Stimulated activated CD4-positive, alpha-beta T cell treated with anti-CD3 and anti-CD28 coated beads, Interleukin-1b, Interleukin-23, amount 100 ng/mL, for 4 hours (primary cell): Measurements from ENCODE around the gene ARHGAP30.
A peak's percentile ranks its signal among the peaks of the same experiment; 100 is the strongest.
"Not testable (repeated sequence)": the region's sequence is repeated elsewhere in the genome, so short reads cannot be mapped to it uniquely, and the experiment has no call there.

Experiments
- DNase-seq, 2 donors: peaks; one replicate each; pipeline ENCODE4 v3.0.0-alpha.2; 2020; ENCODE audit warnings: low read depth in 2 of 2

ARHGAP30 gene, protein sequence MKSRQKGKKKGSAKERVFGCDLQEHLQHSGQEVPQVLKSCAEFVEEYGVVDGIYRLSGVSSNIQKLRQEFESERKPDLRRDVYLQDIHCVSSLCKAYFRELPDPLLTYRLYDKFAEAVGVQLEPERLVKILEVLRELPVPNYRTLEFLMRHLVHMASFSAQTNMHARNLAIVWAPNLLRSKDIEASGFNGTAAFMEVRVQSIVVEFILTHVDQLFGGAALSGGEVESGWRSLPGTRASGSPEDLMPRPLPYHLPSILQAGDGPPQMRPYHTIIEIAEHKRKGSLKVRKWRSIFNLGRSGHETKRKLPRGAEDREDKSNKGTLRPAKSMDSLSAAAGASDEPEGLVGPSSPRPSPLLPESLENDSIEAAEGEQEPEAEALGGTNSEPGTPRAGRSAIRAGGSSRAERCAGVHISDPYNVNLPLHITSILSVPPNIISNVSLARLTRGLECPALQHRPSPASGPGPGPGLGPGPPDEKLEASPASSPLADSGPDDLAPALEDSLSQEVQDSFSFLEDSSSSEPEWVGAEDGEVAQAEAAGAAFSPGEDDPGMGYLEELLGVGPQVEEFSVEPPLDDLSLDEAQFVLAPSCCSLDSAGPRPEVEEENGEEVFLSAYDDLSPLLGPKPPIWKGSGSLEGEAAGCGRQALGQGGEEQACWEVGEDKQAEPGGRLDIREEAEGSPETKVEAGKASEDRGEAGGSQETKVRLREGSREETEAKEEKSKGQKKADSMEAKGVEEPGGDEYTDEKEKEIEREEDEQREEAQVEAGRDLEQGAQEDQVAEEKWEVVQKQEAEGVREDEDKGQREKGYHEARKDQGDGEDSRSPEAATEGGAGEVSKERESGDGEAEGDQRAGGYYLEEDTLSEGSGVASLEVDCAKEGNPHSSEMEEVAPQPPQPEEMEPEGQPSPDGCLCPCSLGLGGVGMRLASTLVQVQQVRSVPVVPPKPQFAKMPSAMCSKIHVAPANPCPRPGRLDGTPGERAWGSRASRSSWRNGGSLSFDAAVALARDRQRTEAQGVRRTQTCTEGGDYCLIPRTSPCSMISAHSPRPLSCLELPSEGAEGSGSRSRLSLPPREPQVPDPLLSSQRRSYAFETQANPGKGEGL

DNA sequence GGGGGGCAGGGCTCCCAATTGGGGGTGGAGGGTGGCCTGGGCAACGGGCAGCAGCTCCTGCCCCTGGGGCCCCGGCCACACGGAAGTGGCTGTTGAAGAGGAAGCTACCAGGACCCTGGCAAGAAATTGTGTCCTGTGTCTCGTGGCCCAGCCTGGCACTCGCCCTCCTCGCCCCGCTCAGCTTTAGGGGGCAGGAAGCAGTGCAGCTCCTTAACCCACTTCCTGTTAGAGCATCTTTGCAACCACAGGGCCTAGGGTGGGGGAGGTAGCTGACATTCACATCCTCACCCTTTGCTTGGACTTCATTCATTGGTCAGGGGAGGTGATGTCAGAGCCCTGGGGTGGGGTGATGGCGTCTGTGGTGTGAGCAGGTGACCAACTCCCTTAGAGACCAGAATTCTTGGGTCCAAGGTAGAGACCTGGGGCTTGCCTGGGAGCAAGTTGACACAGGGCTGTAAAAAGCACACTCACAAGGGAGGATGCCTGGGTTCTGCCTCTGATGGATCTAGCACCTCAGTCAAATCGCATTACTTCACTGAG lies at the start of gene ARHGAP30:
Gene ARHGAP30 (minus strand): TSS at position 161 of the 540 bp plus-strand sequence. CDS start 267 bp downstream, outside the sequence.
- DNase-seq: peak; percentile 50 to 58

GRCh38 chr1:161117759-161118581 lies 48.3 kb upstream of the ARHGAP30 start, which contains the start of the genes NIT1 and PFDN2:
Gene NIT1, plus strand, starts transcription at chr1:161118105. Its CDS starts 72 bp downstream, at chr1:161118177.
Gene PFDN2, minus strand, starts transcription at chr1:161118037. Its CDS starts 11 bp downstream, at chr1:161118026.
- DNase-seq: peak; percentile 72 to 80

- not testable (repeated sequence) for DNase-seq
These were observed 46.3 kb upstream of the ARHGAP30 start for GRCh38 chr1:161115961-161116360.

DNA sequence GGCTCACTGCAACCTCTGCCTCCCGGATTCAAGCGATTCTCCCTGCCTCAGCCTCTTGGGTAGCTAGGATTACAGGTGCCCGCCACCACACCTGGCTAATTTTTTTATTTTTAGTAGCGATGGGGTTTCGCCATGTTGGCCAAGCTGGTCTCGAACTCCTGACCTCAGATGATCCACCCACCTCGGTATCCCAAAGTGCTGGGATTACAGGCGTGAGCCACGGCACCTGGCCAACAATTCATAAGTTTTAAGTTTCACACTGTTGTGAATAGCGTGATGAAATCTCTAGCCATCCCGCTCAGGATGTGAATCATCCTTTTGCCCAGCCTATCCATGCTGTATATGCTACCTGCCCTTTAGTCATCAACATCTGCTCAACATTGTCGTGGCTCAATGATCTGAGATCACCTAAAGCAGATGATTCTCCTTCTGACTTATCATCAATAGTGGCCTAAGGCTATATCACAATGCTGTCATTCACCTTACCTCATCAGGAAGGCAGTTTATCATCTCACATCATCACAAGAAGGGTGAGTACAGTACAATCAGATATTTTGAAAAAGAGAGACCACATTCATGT lies 45.5 kb upstream of the ARHGAP30 start:
- DNase-seq: no peak

- DNase-seq: no peak
These were observed 44.9 kb upstream of the ARHGAP30 start for GRCh38 chr1:161114556-161114955.

- no peak for DNase-seq
These were observed 44.2 kb upstream of the ARHGAP30 start for GRCh38 chr1:161113915-161114314.

- DNase-seq: no peak
These were observed 41.8 kb upstream of the ARHGAP30 start for GRCh38 chr1:161111527-161111926.

- no peak for DNase-seq
These were observed 41.4 kb upstream of the ARHGAP30 start for GRCh38 chr1:161111117-161111516.

- DNase-seq: no peak
These were observed 36.7 kb upstream of the ARHGAP30 start for GRCh38 chr1:161106431-161106830.

GRCh38 chr1:161100556-161100955 lies 30.9 kb upstream of the ARHGAP30 start:
- DNase-seq: no peak

DNA sequence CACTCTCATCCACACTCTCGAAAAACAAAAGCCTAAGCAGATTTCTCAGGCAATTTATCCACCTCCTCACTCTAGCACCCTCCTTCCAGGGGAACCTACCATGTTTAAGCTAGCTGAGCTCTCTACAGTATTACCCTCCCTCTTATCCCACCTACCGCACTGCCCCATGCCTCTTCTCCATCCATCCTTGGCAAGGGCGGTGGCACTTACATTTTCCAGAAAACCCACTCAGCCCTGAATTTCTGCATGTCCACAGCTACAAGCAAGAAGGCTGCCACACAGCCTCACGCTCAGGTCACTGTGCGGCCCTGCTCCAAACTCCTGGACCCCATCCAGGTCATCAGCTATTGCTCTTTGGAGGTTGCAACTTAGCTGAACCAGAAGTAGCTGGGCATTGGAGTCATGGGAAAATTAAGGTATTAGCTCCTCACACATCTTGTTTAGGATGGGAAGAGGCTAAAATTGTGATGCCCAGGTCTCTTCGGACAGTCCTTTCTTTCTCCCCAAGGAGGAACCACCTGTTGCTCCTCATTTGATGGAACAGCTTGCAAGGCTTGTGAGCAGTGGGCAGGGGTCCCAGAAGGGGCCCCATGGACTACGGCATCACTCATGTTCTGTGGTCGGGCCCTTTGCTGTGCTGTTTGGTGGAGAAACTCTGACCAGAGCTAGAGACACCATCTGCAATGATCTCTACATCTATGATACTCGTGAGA lies 29.6 kb upstream of the ARHGAP30 start:
- DNase-seq: no peak

DNA sequence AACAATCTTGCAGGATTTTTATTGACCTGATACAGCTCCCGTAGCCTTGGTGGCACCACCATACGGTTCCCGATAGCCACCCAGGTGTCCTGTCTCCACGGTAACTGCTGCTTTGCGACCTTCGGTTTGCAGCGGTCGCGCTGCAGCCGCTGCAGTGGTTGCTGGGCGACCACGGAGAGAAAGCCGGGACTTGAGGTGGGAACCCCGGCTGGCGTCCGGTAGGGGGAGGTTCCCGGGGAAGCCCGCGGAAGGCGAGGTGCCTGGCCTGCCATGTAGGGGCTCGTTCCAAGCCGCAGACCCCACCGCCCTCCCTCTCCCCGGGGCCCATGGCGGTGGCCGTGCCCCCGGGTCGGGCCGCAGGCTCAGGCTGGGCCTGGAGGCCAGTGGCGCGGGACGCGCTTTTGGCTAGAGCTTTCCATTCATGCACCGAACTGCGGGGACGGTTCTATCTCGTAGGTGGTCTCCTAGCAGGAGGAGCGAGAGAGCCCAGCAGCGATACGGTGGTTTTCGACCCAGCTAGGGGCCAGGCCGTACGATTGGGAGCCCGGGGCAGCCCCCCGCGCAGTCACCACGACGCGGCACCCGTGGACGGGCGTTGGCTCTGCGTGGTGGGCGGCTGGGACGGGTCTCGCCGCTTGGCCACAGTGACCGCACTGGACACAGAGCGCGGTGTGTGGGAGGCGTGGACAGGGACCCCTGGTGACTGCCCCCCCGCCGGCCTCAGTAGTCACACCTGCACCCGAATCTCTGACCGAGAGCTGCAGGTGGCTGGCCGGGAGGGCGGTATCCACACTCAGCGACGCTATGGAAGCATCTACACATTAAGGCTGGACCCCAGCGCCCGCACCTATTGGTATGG lies 28.7 kb upstream of the ARHGAP30 start, which contains the start of gene KLHDC9:
Gene KLHDC9 (plus strand): TSS at position 152 of the 859 bp plus-strand sequence. CDS start 175 bp downstream, at position 327.
- DNase-seq: peak; percentile 22 to 40

- no peak for DNase-seq
These were observed 26.8 kb upstream of the ARHGAP30 start for GRCh38 chr1:161096530-161096929.

DNA sequence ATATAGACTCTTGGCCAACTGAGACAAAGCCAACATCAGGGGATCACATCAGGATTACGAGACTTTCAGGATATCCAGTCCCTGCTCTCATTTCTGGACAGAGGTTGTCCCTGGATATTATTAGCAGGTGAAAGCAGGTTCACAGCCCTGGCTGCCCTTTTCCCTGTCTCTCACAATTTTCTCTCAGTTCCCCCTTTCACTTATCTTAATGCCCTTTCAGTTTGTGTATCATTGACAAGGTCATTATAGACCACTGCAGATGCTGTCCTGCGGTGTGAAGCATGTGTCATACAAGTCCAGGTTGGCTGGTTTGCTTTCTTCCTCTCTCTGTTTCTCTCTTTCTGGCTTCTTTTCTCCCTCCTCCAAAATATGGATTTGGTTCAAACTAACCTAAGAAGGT lies 26.3 kb upstream of the ARHGAP30 start:
- no peak for DNase-seq

DNA sequence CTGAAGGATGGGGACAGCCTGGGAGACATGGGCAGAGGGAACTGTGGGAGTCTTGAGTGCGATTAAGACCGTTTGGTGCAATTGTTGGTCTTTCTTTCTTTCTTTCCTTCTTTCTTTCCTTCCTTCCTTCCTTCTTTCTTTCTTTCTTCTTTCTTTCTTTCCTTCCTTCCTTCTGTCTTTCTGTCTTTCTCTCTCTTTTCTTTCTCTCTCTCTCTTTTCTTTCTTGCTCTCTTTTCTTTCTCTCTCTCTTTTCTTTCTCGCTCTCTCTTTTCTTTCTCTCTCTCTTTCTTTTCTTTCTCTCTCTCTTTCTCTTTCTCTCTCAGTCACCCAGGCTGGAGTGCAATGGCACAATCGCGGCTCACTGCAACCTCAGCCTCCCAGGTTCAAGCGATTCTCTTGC lies 25.5 kb upstream of the ARHGAP30 start:
- no peak for DNase-seq

GRCh38 chr1:161094481-161094880 lies 24.8 kb upstream of the ARHGAP30 start:
- DNase-seq: no peak

GRCh38 chr1:161092621-161093028 lies 22.9 kb upstream of the ARHGAP30 start:
- peak; percentile 27 to 39 for DNase-seq

DNA sequence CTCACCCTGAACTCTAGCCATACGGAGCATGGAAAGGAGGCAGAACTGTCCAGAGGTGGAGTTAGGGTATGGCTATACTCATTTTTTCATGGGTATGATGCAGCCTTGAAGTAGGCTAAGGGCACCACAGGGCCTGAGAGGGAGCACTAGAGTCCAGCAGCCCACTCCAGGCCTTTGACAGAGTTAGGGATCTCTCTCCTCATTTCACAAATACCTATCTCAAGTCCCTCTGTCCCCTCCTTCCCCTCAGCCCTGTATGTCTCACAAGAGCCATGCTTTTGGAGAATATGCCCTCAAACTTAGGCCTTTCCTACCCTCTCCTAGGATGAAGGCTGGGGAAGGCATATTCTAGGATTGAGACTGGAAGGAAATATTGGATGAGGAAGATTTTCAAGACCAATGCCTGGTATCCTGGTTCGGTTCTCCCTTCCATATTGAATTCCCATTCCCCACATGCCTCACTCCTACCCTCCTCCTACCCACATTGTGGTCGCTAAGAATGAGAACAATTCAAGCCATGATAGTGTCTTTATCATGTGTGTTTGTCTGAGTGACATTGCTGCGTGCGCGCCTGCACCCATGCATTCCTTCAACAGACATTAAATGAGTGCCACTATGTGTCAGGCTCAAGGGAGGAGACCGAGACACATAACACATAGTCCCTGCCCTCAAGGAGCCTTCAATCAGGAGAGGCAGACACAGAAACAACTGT lies 22.3 kb upstream of the ARHGAP30 start:
- DNase-seq: no peak
